Activated CD4-positive, alpha-beta T cell treated with anti-CD3 and anti-CD28 coated beads, Interleukin-2, amount 10 ng/mL, durations not matched to agents 24 days and 14 days (primary cell): ENCODE results near the gene PEX14. TPM values are rescaled to one million over a fixed set of nuclear protein-coding genes. Genes with fewer than 3 reads are reported as not detected.

Source experiments
- DNase-seq: peaks from one replicate; pipeline ENCODE4 v3.0.0; 2022
- H3K27ac Mint-ChIP-seq: one replicate; pipeline ENCODE4 v1.8.0; 2022; ENCODE audit warnings: mild to moderate bottlenecking, mixed read lengths
- H3K27me3 Mint-ChIP-seq: one replicate; pipeline ENCODE4 v1.8.0; 2022; ENCODE audit warnings: mixed read lengths
- H3K36me3 Mint-ChIP-seq: one replicate; pipeline ENCODE4 v1.8.0; 2022; ENCODE audit warnings: low read depth, mild to moderate bottlenecking, mixed read lengths
- H3K4me1 Mint-ChIP-seq: one replicate; pipeline ENCODE4 v1.8.0; 2021; ENCODE audit warnings: mixed read lengths
- H3K4me3 Mint-ChIP-seq: one replicate; pipeline ENCODE4 v1.8.0; 2022; ENCODE audit warnings: mild to moderate bottlenecking, moderate library complexity, mixed read lengths
- H3K9me3 Mint-ChIP-seq: one replicate; pipeline ENCODE4 v1.8.0; 2021; ENCODE audit warnings: mixed read lengths
- intact Hi-C: fragments of 100-400 bp; cut with micrococcal nuclease; formaldehyde crosslinking; loops from one replicate; pipeline ENCODE4 v1.15.1; 2023
- total RNA-seq: library from RNA; stranded (reverse); gene quantifications from 2 replicates; pipeline ENCODE4 v1.2.3, GENCODE V29; 2022

PEX14 gene
- total RNA-seq, 1 donor from 2014 or later, result 21.6 TPM

GRCh38 chr1:10656431-10656830, 181.7 kb downstream of the PEX14 start:
- Mint-ChIP-seq H3K36me3 (no peaks in the 10 kb centered on the region), H3K9me3 (no peaks in the 10 kb centered on the region), H3K4me1 (no peaks in the 10 kb centered on the region), H3K27me3 (no peaks in the 10 kb centered on the region), H3K4me3 (no peak overlapping the region), H3K27ac (no peak overlapping the region)
- DNase-seq, result no peak
- intact Hi-C loops, result no loop called here

GRCh38 chr1:10657088-10657847, 182.5 kb downstream of the PEX14 start:
- Mint-ChIP-seq H3K4me3 (no peak overlapping the region), H3K27me3 (no peaks in the 10 kb centered on the region), H3K27ac (no peak overlapping the region), H3K9me3 (no peaks in the 10 kb centered on the region), H3K4me1 (no peaks in the 10 kb centered on the region), H3K36me3 (no peaks in the 10 kb centered on the region)
- intact Hi-C loops, result no loop called here
- DNase-seq, result no peak

GRCh38 chr1:10658396-10659066, 183.8 kb downstream of the PEX14 start:
- intact Hi-C loops, result no loop called here
- DNase-seq, result no peak

GRCh38 chr1:10659218-10659617, 184.5 kb downstream of the PEX14 start:
- Mint-ChIP-seq H3K27me3 (no peaks in the 10 kb centered on the region), H3K4me1 (no peaks in the 10 kb centered on the region), H3K9me3 (no peaks in the 10 kb centered on the region), H3K36me3 (no peaks in the 10 kb centered on the region), H3K27ac (no peak overlapping the region), H3K4me3 (no peak overlapping the region)
- no peak for DNase-seq
- intact Hi-C loops, result no loop called here

More at GRCh38 chr1:10658396-10659066, 183.8 kb downstream of the PEX14 start:
- H3K9me3 Mint-ChIP-seq, result no peaks in the 10 kb centered on the region
- no peaks in the 10 kb centered on the region for H3K27me3 Mint-ChIP-seq
- H3K27ac Mint-ChIP-seq, result no peak overlapping the region
- no peaks in the 10 kb centered on the region for H3K36me3 Mint-ChIP-seq
- no peak overlapping the region for H3K4me3 Mint-ChIP-seq
- H3K4me1 Mint-ChIP-seq, result no peaks in the 10 kb centered on the region

- no peak for DNase-seq
- Mint-ChIP-seq H3K27ac (no peak overlapping the region), H3K4me3 (no peak overlapping the region), H3K4me1 (no peaks in the 10 kb centered on the region), H3K36me3 (no peaks in the 10 kb centered on the region), H3K9me3 (no peaks in the 10 kb centered on the region), H3K27me3 (no peaks in the 10 kb centered on the region)
- intact Hi-C loops, result no loop called here
Measured at GRCh38 chr1:10659646-10660540, 185.1 kb downstream of the PEX14 start.

- Mint-ChIP-seq H3K36me3 (no peaks in the 10 kb centered on the region), H3K9me3 (no peaks in the 10 kb centered on the region), H3K4me1 (no peaks in the 10 kb centered on the region), H3K27ac (no peak overlapping the region), H3K4me3 (no peak overlapping the region), H3K27me3 (no peaks in the 10 kb centered on the region)
- DNase-seq, result no peak
- intact Hi-C loops, result no loop called here
Measured at GRCh38 chr1:10661453-10661852, 186.7 kb downstream of the PEX14 start.

- Mint-ChIP-seq H3K27me3 (no peaks in the 10 kb centered on the region), H3K36me3 (no peaks in the 10 kb centered on the region), H3K4me3 (no peak overlapping the region), H3K9me3 (no peaks in the 10 kb centered on the region), H3K27ac (no peak overlapping the region), H3K4me1 (no peaks in the 10 kb centered on the region)
- intact Hi-C loops, result no loop called here
- DNase-seq, result no peak
Measured at GRCh38 chr1:10662090-10662688, 187.4 kb downstream of the PEX14 start.

GRCh38 chr1:10662824-10663677, 188.3 kb downstream of the PEX14 start:
- H3K4me1 Mint-ChIP-seq, result no peaks in the 10 kb centered on the region
- DNase-seq, result no peak
- no peak overlapping the region for H3K27ac Mint-ChIP-seq
- H3K36me3 Mint-ChIP-seq, result no peaks in the 10 kb centered on the region
- no peaks in the 10 kb centered on the region for H3K9me3 Mint-ChIP-seq
- H3K4me3 Mint-ChIP-seq, result no peak overlapping the region
- no peaks in the 10 kb centered on the region for H3K27me3 Mint-ChIP-seq
- intact Hi-C loops, result no loop called here

- H3K27ac Mint-ChIP-seq, result no peak overlapping the region
- H3K27me3 Mint-ChIP-seq, result no peaks in the 10 kb centered on the region
- H3K9me3 Mint-ChIP-seq, result no peaks in the 10 kb centered on the region
- no peak overlapping the region for H3K4me3 Mint-ChIP-seq
- DNase-seq, result no peak
- intact Hi-C loops, result no loop called here
- H3K36me3 Mint-ChIP-seq, result no peaks in the 10 kb centered on the region
- no peaks in the 10 kb centered on the region for H3K4me1 Mint-ChIP-seq
Measured at GRCh38 chr1:10663678-10664035, 188.9 kb downstream of the PEX14 start.

- no peaks in the 10 kb centered on the region for H3K4me1 Mint-ChIP-seq
- no peak overlapping the region for H3K27ac Mint-ChIP-seq
- no peak overlapping the region for H3K4me3 Mint-ChIP-seq
- intact Hi-C loops, result no loop called here
- no peaks in the 10 kb centered on the region for H3K36me3 Mint-ChIP-seq
- no peaks in the 10 kb centered on the region for H3K9me3 Mint-ChIP-seq
- no peak for DNase-seq
- no peaks in the 10 kb centered on the region for H3K27me3 Mint-ChIP-seq
Measured at GRCh38 chr1:10664251-10664650, 189.5 kb downstream of the PEX14 start.

GRCh38 chr1:10665226-10665625, 190.5 kb downstream of the PEX14 start:
- no peaks in the 10 kb centered on the region for H3K36me3 Mint-ChIP-seq
- H3K4me3 Mint-ChIP-seq, result no peak overlapping the region
- intact Hi-C loops, result no loop called here
- no peak overlapping the region for H3K27ac Mint-ChIP-seq
- H3K4me1 Mint-ChIP-seq, result no peaks in the 10 kb centered on the region
- no peaks in the 10 kb centered on the region for H3K27me3 Mint-ChIP-seq
- no peaks in the 10 kb centered on the region for H3K9me3 Mint-ChIP-seq
- no peak for DNase-seq

- no peak for DNase-seq
- Mint-ChIP-seq H3K4me3 (no peak overlapping the region), H3K27me3 (no peaks in the 10 kb centered on the region), H3K36me3 (no peaks in the 10 kb centered on the region), H3K27ac (no peak overlapping the region), H3K9me3 (no peaks in the 10 kb centered on the region), H3K4me1 (no peaks in the 10 kb centered on the region)
- intact Hi-C loops, result no loop called here
Measured at GRCh38 chr1:10665930-10666850, 191.4 kb downstream of the PEX14 start.
